HEK293T (cell line): ENCODE data around the gene RRBP1.

Experiments
- ARNT ChIP-seq: fragments of 450-650 bp; IDR thresholded peaks from 2 replicates; pipeline ENCODE4 v1.6.1; 2017; ENCODE audit warnings: mild to moderate bottlenecking
- BHLHE40 ChIP-seq: fragments of 450-650 bp; IDR thresholded peaks from 2 replicates; pipeline ENCODE4 v1.6.1; 2016; ENCODE audit warnings: mild to moderate bottlenecking, moderate library complexity, borderline replicate concordance
- FOXK2 ChIP-seq: fragments of 450-650 bp; IDR thresholded peaks from 2 replicates; pipeline ENCODE4 v1.6.1; 2016; ENCODE audit warnings: mild to moderate bottlenecking
- NFRKB ChIP-seq: fragments of 450-650 bp; IDR thresholded peaks from 2 replicates; pipeline ENCODE4 v1.6.1; 2016; ENCODE audit warnings: mild to moderate bottlenecking, moderate library complexity
- SP1 ChIP-seq: fragments of 450-650 bp; IDR thresholded peaks from 2 replicates; pipeline ENCODE4 v1.6.1; 2017
- SUZ12 ChIP-seq: fragments of 450-650 bp; IDR thresholded peaks from 2 replicates; pipeline ENCODE4 v1.6.1; 2016; ENCODE audit warnings: mild to moderate bottlenecking
- TARDBP ChIP-seq: fragments of 450-650 bp; IDR thresholded peaks from 2 replicates; pipeline ENCODE4 v1.6.1; 2016

DNA sequence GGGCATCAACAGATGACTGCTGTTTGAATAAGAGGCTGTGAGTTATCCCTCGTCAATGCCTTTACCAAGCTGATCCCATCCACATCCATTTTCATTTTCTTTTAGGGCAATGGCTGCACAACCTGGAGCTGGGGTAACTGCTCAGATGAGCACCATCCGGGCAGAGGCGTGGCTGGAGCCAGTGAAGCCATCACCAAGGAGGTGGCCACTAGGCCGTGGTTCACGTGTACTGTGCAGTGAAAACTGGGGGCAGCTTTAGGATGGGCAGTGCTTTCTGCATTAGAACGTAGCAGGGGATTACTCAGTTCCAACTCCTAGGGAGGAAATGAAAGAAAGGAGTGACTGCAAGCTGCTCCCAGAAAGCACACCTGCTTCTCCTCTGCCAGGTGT lies 51.2 kb downstream of the RRBP1 start:
- TF ChIP-seq TARDBP = no peak
- no peak for TF ChIP-seq FOXK2
- TF ChIP-seq SUZ12 = no peak
- TF ChIP-seq SP1 = no peak
- TF ChIP-seq NFRKB = no peak
- no peak for TF ChIP-seq BHLHE40
- TF ChIP-seq ARNT = no peak
